H1 (cell line): ENCODE measurements around the gene TIMM10. TPM values are rescaled to one million over a fixed set of nuclear protein-coding genes. Genes with fewer than 3 reads are reported as not detected.

Experiments used
- CTCF ChIA-PET: fragments of 300-600 bp; sonication (Branson Sonifier 250); formaldehyde crosslinking; loops from one replicate; lab custom pipeline; 2021; ENCODE audit not compliant: partially characterized antibody; lab: Charles Lee
- POLR2A ChIA-PET: fragments of 300-600 bp; sonication (Branson Sonifier 250); formaldehyde crosslinking; loops from one replicate; lab custom pipeline; 2021; ENCODE audit warnings: inconsistent platforms; ENCODE audit not compliant: partially characterized antibody; lab: Charles Lee
- DNase-seq, 2 experiments: peaks; one replicate each; pipeline versions ENCODE4 v3.0.0 to v3.0.0-alpha.2; 2010 to 2022; ENCODE audit warnings: low spot score in 2 of 2, low read depth in 1 of 2, mixed read lengths in 1 of 2
- FAIRE-seq: peaks from 2 replicates; lab custom pipeline; 2011; peaks lifted over from hg19 to GRCh38; lab: Jason Lieb, UNC
- H2AFZ ChIP-seq: 2 replicates; pipeline ENCODE4 v1.8.1; 2012; ENCODE audit warnings: low read length, inconsistent platforms
- H2AK5ac ChIP-seq: 2 replicates; pipeline ENCODE4 v1.6.1; 2013; ENCODE audit warnings: low read depth, low read length
- H2BK120ac ChIP-seq: replicated peaks from 2 replicates; pipeline ENCODE3; 2013; ENCODE audit warnings: low read depth, low read length, inconsistent platforms
- H2BK12ac ChIP-seq: 2 replicates; pipeline ENCODE4 v1.6.1; 2013; ENCODE audit warnings: low read depth, low read length
- H2BK15ac ChIP-seq: 2 replicates; pipeline ENCODE4 v1.6.1; 2013; ENCODE audit warnings: low read length
- H2BK20ac ChIP-seq: 2 replicates; pipeline ENCODE4 v1.6.1; 2013; ENCODE audit warnings: low read length
- H2BK5ac ChIP-seq: 2 replicates; pipeline ENCODE4 v1.6.1; 2013; ENCODE audit warnings: low read depth, low read length
- H3K14ac ChIP-seq: 2 replicates; pipeline ENCODE4 v1.6.1; 2013; ENCODE audit warnings: inconsistent platforms; ENCODE audit not compliant: insufficient read length
- H3K18ac ChIP-seq: 2 replicates; pipeline ENCODE4 v1.6.1; 2013; ENCODE audit warnings: low read length; ENCODE audit errors: extremely low read depth
- H3K23ac ChIP-seq: 2 replicates; pipeline ENCODE4 v1.6.1; 2013; ENCODE audit warnings: inconsistent platforms; ENCODE audit not compliant: insufficient read length
- H3K23me2 ChIP-seq: 2 replicates; pipeline ENCODE4 v1.6.1; 2013; ENCODE audit warnings: low read depth, low read length
- H3K27ac ChIP-seq: 2 replicates; pipeline ENCODE4 v1.6.1; 2011; ENCODE audit warnings: low read depth, low read length, inconsistent platforms
- H3K27me3 ChIP-seq, 4 experiments: replicated peaks in 1 of 4; 1 replicate in 1 of 4; 2 replicates in 3 of 4; pipeline versions ENCODE4 v1.6.1 to v1.8.1; 2011 to 2013; ENCODE audit warnings: low read length in 3 of 4, mild to moderate bottlenecking in 3 of 4, inconsistent platforms in 2 of 4, mixed read lengths in 2 of 4, moderate library complexity in 1 of 4; ENCODE audit not compliant: control insufficient read depth in 3 of 4, insufficient read depth in 3 of 4; ENCODE audit errors: extremely low read depth in 1 of 4
- H3K36me3 ChIP-seq, 4 experiments: 2 replicates each; pipeline versions ENCODE4 v1.6.1 to v1.8.1; 2011 to 2013; ENCODE audit warnings: mild to moderate bottlenecking in 4 of 4, low read length in 3 of 4, moderate library complexity in 2 of 4, control low read depth in 1 of 4, inconsistent platforms in 1 of 4; ENCODE audit not compliant: insufficient read depth in 4 of 4, control insufficient read depth in 2 of 4
- H3K4ac ChIP-seq: replicated peaks from 2 replicates; pipeline ENCODE3; 2013; ENCODE audit warnings: low read length, low read depth, mixed read lengths, inconsistent platforms; ENCODE audit not compliant: insufficient read length
- H3K4me1 ChIP-seq, 4 experiments: replicated peaks in 1 of 4; 1 replicate in 1 of 4; 2 replicates in 3 of 4; pipeline versions ENCODE4 v1.6.1 to v1.8.1; 2011 to 2013; ENCODE audit warnings: low read length in 3 of 4, inconsistent platforms in 2 of 4, mixed read lengths in 1 of 4; ENCODE audit not compliant: insufficient read depth in 4 of 4, control insufficient read depth in 3 of 4
- H3K4me2 ChIP-seq, 2 experiments: 2 replicates each; pipeline versions ENCODE4 v1.6.1 to v1.8.1; 2011 to 2013; ENCODE audit warnings: low read depth in 2 of 2, low read length in 2 of 2, control low read depth in 1 of 2, inconsistent platforms in 1 of 2, mild to moderate bottlenecking in 1 of 2; ENCODE audit not compliant: insufficient read depth in 1 of 2
- H3K4me3 ChIP-seq, 4 experiments: fragments of 200-600, 300-600 bp in 1 of 4; sonication (generic), shearing (Covaris generic), sonication (Bioruptor Twin) in 1 of 4; 2 replicates each; pipeline versions ENCODE4 v1.5.1 to v1.8.1; 2011 to 2016; ENCODE audit warnings: low read length in 4 of 4, low read depth in 3 of 4, control low read depth in 2 of 4, inconsistent platforms in 2 of 4, mild to moderate bottlenecking in 2 of 4, mixed read lengths in 1 of 4, moderate library complexity in 1 of 4; ENCODE audit not compliant: insufficient read depth in 2 of 4; ENCODE audit errors: extremely low read depth in 1 of 4
- H3K56ac ChIP-seq: replicated peaks from 2 replicates; pipeline ENCODE3; 2013; ENCODE audit warnings: low read depth, mild to moderate bottlenecking, mixed read lengths, low read length, inconsistent platforms; ENCODE audit not compliant: insufficient read length
- H3K79me1 ChIP-seq: 2 replicates; pipeline ENCODE4 v1.6.1; 2013; ENCODE audit warnings: low read depth, low read length, control low read depth
- H3K79me2 ChIP-seq, 2 experiments: 2 replicates each; pipeline versions ENCODE4 v1.6.1 to v1.8.1; 2012 to 2013; ENCODE audit warnings: low read length in 2 of 2, mild to moderate bottlenecking in 2 of 2, inconsistent platforms in 1 of 2; ENCODE audit not compliant: insufficient read depth in 2 of 2, control insufficient read depth in 1 of 2
- H3K9ac ChIP-seq, 4 experiments: replicated peaks in 1 of 4; 1 replicate in 1 of 4; 2 replicates in 3 of 4; pipeline versions ENCODE4 v1.6.1 to v1.8.1; 2011 to 2013; ENCODE audit warnings: low read depth in 3 of 4, low read length in 3 of 4, control low read depth in 2 of 4, mild to moderate bottlenecking in 2 of 4, moderate library complexity in 2 of 4, inconsistent platforms in 1 of 4; ENCODE audit errors: extremely low read depth in 1 of 4
- H3K9me3 ChIP-seq, 2 experiments: 2 replicates each; pipeline versions ENCODE4 v1.6.1 to v1.8.1; 2012 to 2013; ENCODE audit warnings: mild to moderate bottlenecking in 2 of 2, moderate library complexity in 2 of 2, control low read depth in 1 of 2, inconsistent platforms in 1 of 2, low read depth in 1 of 2, low read length in 1 of 2, mixed read lengths in 1 of 2; ENCODE audit not compliant: insufficient read depth in 2 of 2
- H4K20me1 ChIP-seq, 2 experiments: replicated peaks in 1 of 2; 2 replicates each; pipeline versions ENCODE3 to v1.8.1; 2011 to 2013; ENCODE audit warnings: inconsistent platforms in 2 of 2, low read length in 2 of 2, mild to moderate bottlenecking in 1 of 2; ENCODE audit not compliant: insufficient read depth in 2 of 2, control insufficient read depth in 1 of 2
- H4K5ac ChIP-seq: 2 replicates; pipeline ENCODE4 v1.6.1; 2013; ENCODE audit warnings: low read length, low read depth, mixed read lengths, inconsistent platforms; ENCODE audit not compliant: insufficient read length
- H4K8ac ChIP-seq: 2 replicates; pipeline ENCODE4 v1.8.0; 2013; ENCODE audit warnings: mild to moderate bottlenecking, moderate library complexity, low read length, inconsistent platforms; ENCODE audit not compliant: insufficient read depth; ENCODE audit errors: extremely low read depth
- H4K91ac ChIP-seq: replicated peaks from 2 replicates; pipeline ENCODE3; 2013; ENCODE audit warnings: low read length, mixed read lengths, inconsistent platforms; ENCODE audit not compliant: insufficient read length
- CHD1 ChIP-seq: IDR thresholded peaks from 2 replicates; pipeline ENCODE4 v1.6.1; 2012; ENCODE audit warnings: low read depth, low read length, improper control_type of control experiment
- PHF8 ChIP-seq: fragments of 200-600 bp; sonication (generic); conservative IDR thresholded peaks from 2 replicates; pipeline ENCODE4 v1.7.1; 2012; ENCODE audit warnings: low read depth, mild to moderate bottlenecking, inconsistent platforms, low read length, moderate library complexity
- SRF ChIP-seq: IDR thresholded peaks from 2 replicates; pipeline ENCODE4 v1.6.1; 2011; ENCODE audit warnings: mild to moderate bottlenecking, low read depth, low read length, moderate library complexity
- TEAD4 ChIP-seq: IDR thresholded peaks from 2 replicates; pipeline ENCODE4 v1.6.1; 2012; ENCODE audit warnings: low read depth, low read length, inconsistent platforms, mixed read lengths
- WGBS, 2 experiments: shearing (Covaris generic) in 1 of 2; methylation state at CpG; one replicate each; pipeline versions ENCODE4 v1.1.6 to v1.1.7; 2013 to 2015; ENCODE audit warnings: low lambda C conversion rate in 2 of 2, mixed read lengths in 2 of 2, inconsistent platforms in 1 of 2, low coverage in 1 of 2, missing lambda C conversion rate in 1 of 2; ENCODE audit not compliant: insufficient replicate concordance in 2 of 2, insufficient coverage in 1 of 2, insufficient read length in 1 of 2; ENCODE audit errors: extremely low coverage in 1 of 2, missing lambda C conversion rate in 1 of 2; 5-methylcytosine and 5-hydroxymethylcytosine counted together
- polyA plus RNA-seq, 7 experiments: library from polyadenylated mRNA; depleted of rRNA in 3 of 7; stranded (reverse) in 5 of 7; unstranded in 2 of 7; fragments of >200 nt in 5 of 7; fragments of 200-250 nt in 2 of 7; gene quantifications; 1 replicate in 5 of 7; 2 replicates in 1 of 7; 4 replicates in 1 of 7; pipeline versions ENCODE4 v1.2.1 to v1.2.3, GENCODE V29; 2011 to 2013; ENCODE audit warnings: missing spikeins in 2 of 7, mixed read lengths in 2 of 7
- total RNA-seq: library from RNA; stranded (reverse); fragmentation: NEBNext Ultra II Directional; extraction: Animal tissue kit (Norgen Biotek cat#: 25700); gene quantifications from 2 replicates; pipeline ENCODE4 v1.2.1, GENCODE V29; 2021

The TIMM10 gene
- total and polyA plus RNA-seq, 2 of the 8 experiments (the other 6 are each of a cell fraction or from before 2014, with no cell fraction given): 117 to 227 TPM

DNA sequence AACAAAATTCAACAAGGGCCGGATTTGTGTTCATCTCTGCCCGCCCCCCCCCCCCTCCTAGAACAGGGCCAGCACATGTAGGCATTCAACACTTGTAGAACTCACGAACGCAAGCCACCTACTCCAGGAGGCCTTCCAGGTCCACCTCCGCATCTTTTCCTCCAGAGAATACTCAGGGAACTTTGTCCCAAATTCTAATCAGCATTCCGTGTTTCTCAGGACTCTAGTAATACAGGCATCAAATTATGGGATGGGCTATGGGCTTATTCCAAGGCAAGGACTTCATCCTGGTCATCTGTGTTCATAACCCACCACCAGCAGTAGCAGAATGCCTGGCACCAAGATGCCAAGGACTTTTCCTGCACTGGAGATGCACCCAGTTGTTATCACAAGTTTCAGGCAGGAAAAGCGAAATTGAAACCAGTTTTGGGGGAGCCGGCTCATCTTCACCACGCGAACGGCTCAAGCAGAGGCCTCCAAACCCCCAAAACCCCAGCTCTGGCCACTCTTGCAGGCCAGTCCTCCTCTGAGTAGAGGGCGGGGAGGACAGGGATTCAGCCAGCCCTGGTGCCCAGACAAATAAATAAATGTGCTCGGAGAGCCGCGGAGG lies 36.5 kb upstream of the TIMM10 start:
- Histone ChIP-seq H3K23ac (no peak overlapping the region), H4K20me1 (peaks cover 0 to under 1% of the 10 kb centered on the region in 2 experiments), H3K4me2 (peak overlapping the region; percentile 85 to 91), H2BK20ac (no peak overlapping the region), H4K91ac (peak overlapping the region; percentile 92), H3K79me1 (no peaks in the 10 kb centered on the region), H3K4me3 (peak overlapping the region; percentile 41 to 89 (median 83)), H3K27me3 (no peaks in the 10 kb centered on the region), H2BK120ac (peak overlapping the region; percentile 55), H3K18ac (peak overlapping the region; percentile 93; the same call in 1 of the 2 replicates), H3K27ac (no peak overlapping the region), H2BK15ac (no peak overlapping the region), H2BK5ac (0 out of 2 replicates have a peak overlapping the region, but pooled peaks have one; percentile 18), H2AK5ac (no peak overlapping the region), H3K79me2 (peaks cover 0 to 17% of the 10 kb centered on the region in 2 experiments; a peak in 2 of 4 replicates), H3K56ac (peak overlapping the region; percentile 19), H3K4me1 (peaks cover 2 to 12% (median 4%) of the 10 kb centered on the region in 4 experiments; a peak in 6 of 7 replicates), H3K9ac (peak overlapping the region; percentile 51 to 90 (median 70)), H2AFZ (peak overlapping the region; percentile 10; the same call in 1 of the 2 replicates), H3K36me3 (no peaks in the 10 kb centered on the region), H4K8ac (peak overlapping the region; percentile 53; the same call in 1 of the 2 replicates), H2BK12ac (0 out of 2 replicates have a peak overlapping the region, but pooled peaks have one; percentile 44), H3K9me3 (no peaks in the 10 kb centered on the region), H3K4ac (no peak overlapping the region), H4K5ac (peak overlapping the region; percentile 21), H3K23me2 (peaks cover 6% of the 10 kb centered on the region; the same call in 1 of the 2 replicates), H3K14ac (peak overlapping the region; percentile 74)
- POLR2A ChIA-PET: interaction anchor here (0.7 to 9.7 kb wide), 21 partner anchors 9 to 141 kb away, joined by 3 to 591 read pairs (median 5); partner anchors contain the start of genes RTN4RL2, SERPING1, YPEL4 and ZDHHC5
- WGBS, 2 experiments: 25% methylated on average over 11 of the region's 15 CpGs; no CpG with 5 or more reads in 1 of the 2 experiments
- CTCF ChIA-PET: interaction anchor here (0.6 to 9.6 kb wide), 26 partner anchors 9 to 181 kb away, joined by 3 to 357 read pairs (median 4); partner anchors contain the start of genes CLP1 and SERPING1
- DNase-seq: no peak
- TF ChIP-seq CHD1: no peak
- TF ChIP-seq PHF8: peak; percentile 4; the same call in 1 of the 2 replicates
- no peak for TF ChIP-seq SRF
- no peak for TF ChIP-seq TEAD4
- FAIRE-seq: no peak
